GM18508 (cell line): ENCODE results near the gene MCTS1.
"Not testable (repeated sequence)": the region's sequence is repeated elsewhere in the genome, so short reads cannot be mapped to it uniquely, and the experiment has no call there.

Source experiments
- ATAC-seq: cut with Tn5 transposase; IDR thresholded peaks from one replicate; pipeline ENCODE4 v1.9.1; 2021; ENCODE audit warnings: moderate number of reproducible peaks; ENCODE audit not compliant: insufficient read depth, unreplicated experiment

Gene MCTS1

GRCh38 chrX:120603707-120604360 lies at the start of gene MCTS1:
Gene MCTS1, plus strand, starts transcription at chrX:120604101. Its CDS starts 136 bp downstream, at chrX:120604237.
- peak; percentile 84 for ATAC-seq

- ATAC-seq = no peak
Measured at GRCh38 chrX:120556251-120556650, 47.6 kb upstream of the MCTS1 start.

GRCh38 chrX:120559804-120560203 lies 44.1 kb upstream of the MCTS1 start:
- no peak for ATAC-seq

- no peak for ATAC-seq
Measured at GRCh38 chrX:120560405-120560841, 43.5 kb upstream of the MCTS1 start.

- peak; percentile 49 for ATAC-seq
Measured at GRCh38 chrX:120560842-120561633, 42.9 kb upstream of the MCTS1 start, which contains the start of gene CUL4B. Gene CUL4B, minus strand, starts transcription at chrX:120560962. Its CDS starts 324 bp downstream, at chrX:120560638.

- no peak for ATAC-seq
Measured at GRCh38 chrX:120561634-120562568, 42.0 kb upstream of the MCTS1 start.

- no peak for ATAC-seq
Measured at GRCh38 chrX:120562569-120562926, 41.4 kb upstream of the MCTS1 start.

- no peak for ATAC-seq
Measured at GRCh38 chrX:120564925-120565324, 39.0 kb upstream of the MCTS1 start.

GRCh38 chrX:120566817-120567216 lies 37.1 kb upstream of the MCTS1 start:
- no peak for ATAC-seq

- no peak for ATAC-seq
Measured at GRCh38 chrX:120568035-120568434, 35.9 kb upstream of the MCTS1 start.

GRCh38 chrX:120568609-120569008 lies 35.3 kb upstream of the MCTS1 start:
- no peak for ATAC-seq

GRCh38 chrX:120570011-120570600 lies 33.8 kb upstream of the MCTS1 start:
- no peak for ATAC-seq

GRCh38 chrX:120573806-120574205 lies 30.1 kb upstream of the MCTS1 start:
- not testable (repeated sequence) for ATAC-seq

GRCh38 chrX:120575379-120576114 lies 28.4 kb upstream of the MCTS1 start:
- ATAC-seq = no peak

- no peak for ATAC-seq
Measured at GRCh38 chrX:120585702-120586101, 18.2 kb upstream of the MCTS1 start.

- ATAC-seq = no peak
Measured at GRCh38 chrX:120604361-120604782, 471 bp downstream of the MCTS1 start.

- no peak for ATAC-seq
Measured at GRCh38 chrX:120612086-120612485, 8.2 kb downstream of the MCTS1 start.

- ATAC-seq = no peak
Measured at GRCh38 chrX:120614816-120615215, 10.9 kb downstream of the MCTS1 start.

- no peak for ATAC-seq
Measured at GRCh38 chrX:120617996-120618630, 14.2 kb downstream of the MCTS1 start.
